ENCODE data around the gene ORAI2.

- TF ChIP-seq CTCF (IDR thresholded peaks at IDR 0.05; ENCODE audit: low read length) (no peak), EZH2 (IDR thresholded peaks at IDR 0.05; ENCODE audit: borderline replicate concordance, low read length) (no peak)
Measured at GRCh38 chr7:102472126-102473041, 39.0 kb downstream of the ORAI2 start.

Data from OCI-LY1 (cell line).